HG02938 (cell line): ENCODE results near the gene NUDT19.

ENCODE experiments used
- ATAC-seq: cut with Tn5 transposase; IDR thresholded peaks from one replicate; pipeline ENCODE4 v1.9.1; 2021; ENCODE audit warnings: mild to moderate bottlenecking, moderate library complexity; ENCODE audit not compliant: unreplicated experiment

The NUDT19 gene

GRCh38 chr19:32757189-32757588, 65.6 kb downstream of the NUDT19 start:
- ATAC-seq: no peak
